Left ventricle myocardium inferior (tissue), 1 donor: ENCODE results near the gene TAF4B. TPM values are rescaled to one million over a fixed set of nuclear protein-coding genes. Genes with fewer than 3 reads are reported as not detected.

Experiments
- DNase-seq: peaks from one replicate; pipeline ENCODE4 v3.0.0-alpha.2; 2020
- H3K27ac ChIP-seq: fragments of 200-600 bp; replicated peaks from 2 replicates; pipeline ENCODE4 v1.8.0; 2021
- H3K27me3 ChIP-seq: fragments of 200-600 bp; 2 replicates; pipeline ENCODE4 v1.8.0; 2021; ENCODE audit warnings: low read depth
- H3K36me3 ChIP-seq: fragments of 200-600 bp; 2 replicates; pipeline ENCODE4 v1.8.0; 2021
- H3K4me1 ChIP-seq: fragments of 200-600 bp; 2 replicates; pipeline ENCODE4 v1.8.0; 2021
- H3K4me3 ChIP-seq: fragments of 200-600 bp; 2 replicates; pipeline ENCODE4 v1.8.0; 2021; ENCODE audit warnings: mild to moderate bottlenecking, moderate library complexity
- H3K9me3 ChIP-seq: fragments of 200-600 bp; replicated peaks from 2 replicates; pipeline ENCODE4 v1.8.0; 2021
- intact Hi-C: fragments of 100-400 bp; cut with micrococcal nuclease; formaldehyde crosslinking; loops from one replicate; pipeline ENCODE4 v1.11.0; 2022
- total RNA-seq: library from RNA; stranded (reverse); fragmentation: NEBNext Ultra II Directional; extraction: Animal tissue kit (Norgen Biotek cat#: 25700); gene quantifications from one replicate; pipeline ENCODE4 v1.2.1, GENCODE V29; 2021
- TF ChIP-seq, protein P1 (sequence below): fragments of 200-600 bp; IDR thresholded peaks from 2 replicates; pipeline ENCODE4 v1.8.0; 2021; ENCODE audit warnings: antibody characterized with exemption, mild to moderate bottlenecking, borderline replicate concordance
- donor health status: DM: no; HTN: yes; CAD: no; lungs with severe emphysema.

TAF4B gene
- total RNA-seq, 1 donor from 2014 or later = 1.1 TPM

DNA sequence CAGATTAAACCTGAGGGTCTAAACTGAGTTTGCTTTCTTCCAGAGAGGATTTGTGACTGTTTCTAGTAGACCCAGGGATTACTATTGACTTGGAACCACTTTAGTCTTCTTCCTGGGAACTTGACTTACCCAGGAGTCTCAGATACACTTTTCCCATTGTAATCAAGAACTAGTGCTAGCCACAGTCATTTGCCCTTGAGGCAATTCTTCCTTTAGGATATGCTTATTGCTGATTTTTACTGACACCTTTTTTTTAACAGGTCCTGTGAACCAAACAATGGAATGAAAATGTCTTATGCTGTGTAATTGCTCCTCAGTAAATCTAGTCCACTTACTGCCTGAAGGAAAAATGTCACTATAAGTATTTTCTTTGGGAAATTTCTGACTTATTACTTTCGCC lies 78.3 kb downstream of the TAF4B start:
- no peak overlapping the region for H3K27ac ChIP-seq
- H3K9me3 ChIP-seq = no peaks in the 10 kb centered on the region
- no peaks in the 10 kb centered on the region for H3K4me1 ChIP-seq
- H3K36me3 ChIP-seq = no peaks in the 10 kb centered on the region
- TF ChIP-seq, protein P1, sequence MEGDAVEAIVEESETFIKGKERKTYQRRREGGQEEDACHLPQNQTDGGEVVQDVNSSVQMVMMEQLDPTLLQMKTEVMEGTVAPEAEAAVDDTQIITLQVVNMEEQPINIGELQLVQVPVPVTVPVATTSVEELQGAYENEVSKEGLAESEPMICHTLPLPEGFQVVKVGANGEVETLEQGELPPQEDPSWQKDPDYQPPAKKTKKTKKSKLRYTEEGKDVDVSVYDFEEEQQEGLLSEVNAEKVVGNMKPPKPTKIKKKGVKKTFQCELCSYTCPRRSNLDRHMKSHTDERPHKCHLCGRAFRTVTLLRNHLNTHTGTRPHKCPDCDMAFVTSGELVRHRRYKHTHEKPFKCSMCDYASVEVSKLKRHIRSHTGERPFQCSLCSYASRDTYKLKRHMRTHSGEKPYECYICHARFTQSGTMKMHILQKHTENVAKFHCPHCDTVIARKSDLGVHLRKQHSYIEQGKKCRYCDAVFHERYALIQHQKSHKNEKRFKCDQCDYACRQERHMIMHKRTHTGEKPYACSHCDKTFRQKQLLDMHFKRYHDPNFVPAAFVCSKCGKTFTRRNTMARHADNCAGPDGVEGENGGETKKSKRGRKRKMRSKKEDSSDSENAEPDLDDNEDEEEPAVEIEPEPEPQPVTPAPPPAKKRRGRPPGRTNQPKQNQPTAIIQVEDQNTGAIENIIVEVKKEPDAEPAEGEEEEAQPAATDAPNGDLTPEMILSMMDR = no peak
- H3K4me3 ChIP-seq = no peak overlapping the region
- no peaks in the 10 kb centered on the region for H3K27me3 ChIP-seq
- intact Hi-C loops = no loop called here
- no peak for DNase-seq

DNA sequence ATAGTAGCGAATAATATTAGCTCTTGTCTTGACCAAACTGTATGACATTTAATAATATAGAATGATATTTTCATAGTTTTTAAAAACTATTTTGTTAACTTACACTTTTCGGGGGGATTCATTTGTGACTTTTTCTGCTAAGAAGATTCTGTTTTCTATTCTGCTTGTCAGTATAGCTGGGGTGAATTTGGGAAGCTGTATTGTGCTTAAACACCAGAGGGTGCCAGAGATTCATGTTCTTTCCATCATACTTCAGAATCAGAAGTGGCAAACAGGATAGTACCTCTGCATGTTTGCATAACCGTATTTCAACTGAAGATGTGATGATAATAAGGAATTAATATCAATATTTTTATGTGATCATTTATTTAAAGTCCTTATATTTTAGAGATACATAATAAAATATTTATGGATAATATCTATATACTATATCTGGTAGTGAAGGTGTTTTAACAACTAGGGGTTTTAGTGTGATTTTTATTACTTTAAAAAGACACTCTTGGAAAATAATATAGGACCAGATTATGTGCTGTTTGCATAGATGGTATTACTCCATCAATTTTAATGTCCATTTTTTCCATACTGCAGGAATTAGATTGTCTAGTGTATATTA lies 81.0 kb downstream of the TAF4B start:
- DNase-seq = no peak
- H3K4me3 ChIP-seq = no peak overlapping the region
- no peaks in the 10 kb centered on the region for H3K36me3 ChIP-seq
- no peaks in the 10 kb centered on the region for H3K27me3 ChIP-seq
- no peaks in the 10 kb centered on the region for H3K9me3 ChIP-seq
- intact Hi-C loops = no loop called here
- TF ChIP-seq, protein P1 = peak; percentile 66
- no peaks in the 10 kb centered on the region for H3K4me1 ChIP-seq
- no peak overlapping the region for H3K27ac ChIP-seq

DNA sequence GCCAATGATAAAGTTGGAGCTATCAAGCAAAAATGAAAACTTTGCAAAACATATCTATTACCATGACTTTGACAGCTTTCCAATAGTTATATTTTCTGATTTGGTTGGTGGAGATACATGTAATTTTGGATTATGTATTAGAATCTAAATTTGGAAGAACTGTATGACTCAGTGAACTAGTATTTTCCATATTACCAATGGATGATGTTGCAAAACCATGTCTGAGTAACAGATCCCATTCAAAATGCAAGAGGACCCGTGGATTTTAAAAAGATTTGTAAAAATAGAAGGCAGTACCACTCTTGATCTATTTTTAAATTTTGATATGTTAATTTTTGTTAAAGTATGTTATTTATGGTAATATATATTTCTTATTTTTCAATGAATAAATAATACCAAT lies 83.0 kb downstream of the TAF4B start:
- H3K9me3 ChIP-seq = no peaks in the 10 kb centered on the region
- intact Hi-C loops = no loop called here
- TF ChIP-seq, protein P1 = no peak
- H3K36me3 ChIP-seq = no peaks in the 10 kb centered on the region
- no peak overlapping the region for H3K4me3 ChIP-seq
- H3K27ac ChIP-seq = no peak overlapping the region
- no peak for DNase-seq
- no peaks in the 10 kb centered on the region for H3K4me1 ChIP-seq
- H3K27me3 ChIP-seq = no peaks in the 10 kb centered on the region

DNA sequence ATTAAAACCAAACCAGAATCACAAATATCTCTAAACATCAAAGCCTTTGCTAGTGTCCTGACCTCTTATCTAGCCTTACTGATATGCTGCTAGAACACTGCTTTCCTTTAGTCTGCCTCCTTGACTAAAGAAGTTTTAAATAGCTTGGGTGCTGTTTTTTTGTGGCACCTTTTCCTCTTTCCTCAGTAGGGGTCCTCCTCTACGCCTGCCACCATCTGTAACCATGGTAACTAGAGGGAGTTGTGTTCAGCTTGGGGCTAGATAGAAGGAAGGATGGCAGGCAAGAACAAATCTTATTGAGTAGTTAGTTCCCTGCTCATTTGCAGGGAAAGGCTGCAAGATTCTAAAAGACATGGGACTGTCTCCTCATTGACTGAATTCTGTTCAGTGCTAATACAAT lies 86.0 kb downstream of the TAF4B start:
- H3K4me1 ChIP-seq = no peaks in the 10 kb centered on the region
- intact Hi-C loops = no loop called here
- H3K4me3 ChIP-seq = no peak overlapping the region
- no peak for DNase-seq
- no peaks in the 10 kb centered on the region for H3K36me3 ChIP-seq
- H3K27ac ChIP-seq = no peak overlapping the region
- H3K27me3 ChIP-seq = no peaks in the 10 kb centered on the region
- no peaks in the 10 kb centered on the region for H3K9me3 ChIP-seq
- TF ChIP-seq, protein P1 = no peak

DNA sequence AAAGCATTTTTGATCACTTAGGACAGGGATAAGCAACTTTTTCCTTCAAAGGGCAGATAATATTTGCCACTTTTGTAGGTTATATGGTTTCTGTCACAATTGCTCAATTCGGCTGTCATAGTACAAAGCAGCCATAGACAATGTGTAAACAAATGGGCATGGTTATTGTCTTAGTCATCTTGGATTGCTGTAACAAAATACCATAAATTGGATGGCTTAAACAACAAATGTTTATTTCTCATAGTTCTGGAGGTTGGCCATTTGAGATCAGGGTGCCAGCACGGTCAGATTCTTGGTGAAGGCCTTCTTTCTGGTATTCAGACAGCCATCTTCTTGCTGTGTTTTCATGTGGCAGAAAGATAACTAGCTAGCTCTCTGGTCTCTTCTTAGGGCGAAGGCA lies 91.2 kb downstream of the TAF4B start:
- Histone ChIP-seq H3K4me1 (no peaks in the 10 kb centered on the region), H3K9me3 (no peaks in the 10 kb centered on the region), H3K4me3 (no peak overlapping the region), H3K27me3 (no peaks in the 10 kb centered on the region), H3K36me3 (no peaks in the 10 kb centered on the region), H3K27ac (no peak overlapping the region)
- DNase-seq = no peak
- TF ChIP-seq, protein P1 = no peak
- intact Hi-C loops = no loop called here
